HL-60/S4 (cell line): Measurements from ENCODE around the gene BCL2L11.

Experiments
- in situ Hi-C: fragments of 300-500 bp; cut with MboI; formaldehyde crosslinking; loops from 2 replicates; pipeline ENCODE4 v1.14.3; 2022; ENCODE audit warnings: low sequenced_read_pairs

BCL2L11 gene

GRCh38 chr2:111116843-111117597, 3.7 kb upstream of the BCL2L11 start:
- in situ Hi-C loops: loop anchor here (10.0 to 25.0 kb wide), 2 partner anchors 302 to 595 kb away; no protein-coding TSS in a partner anchor

DNA sequence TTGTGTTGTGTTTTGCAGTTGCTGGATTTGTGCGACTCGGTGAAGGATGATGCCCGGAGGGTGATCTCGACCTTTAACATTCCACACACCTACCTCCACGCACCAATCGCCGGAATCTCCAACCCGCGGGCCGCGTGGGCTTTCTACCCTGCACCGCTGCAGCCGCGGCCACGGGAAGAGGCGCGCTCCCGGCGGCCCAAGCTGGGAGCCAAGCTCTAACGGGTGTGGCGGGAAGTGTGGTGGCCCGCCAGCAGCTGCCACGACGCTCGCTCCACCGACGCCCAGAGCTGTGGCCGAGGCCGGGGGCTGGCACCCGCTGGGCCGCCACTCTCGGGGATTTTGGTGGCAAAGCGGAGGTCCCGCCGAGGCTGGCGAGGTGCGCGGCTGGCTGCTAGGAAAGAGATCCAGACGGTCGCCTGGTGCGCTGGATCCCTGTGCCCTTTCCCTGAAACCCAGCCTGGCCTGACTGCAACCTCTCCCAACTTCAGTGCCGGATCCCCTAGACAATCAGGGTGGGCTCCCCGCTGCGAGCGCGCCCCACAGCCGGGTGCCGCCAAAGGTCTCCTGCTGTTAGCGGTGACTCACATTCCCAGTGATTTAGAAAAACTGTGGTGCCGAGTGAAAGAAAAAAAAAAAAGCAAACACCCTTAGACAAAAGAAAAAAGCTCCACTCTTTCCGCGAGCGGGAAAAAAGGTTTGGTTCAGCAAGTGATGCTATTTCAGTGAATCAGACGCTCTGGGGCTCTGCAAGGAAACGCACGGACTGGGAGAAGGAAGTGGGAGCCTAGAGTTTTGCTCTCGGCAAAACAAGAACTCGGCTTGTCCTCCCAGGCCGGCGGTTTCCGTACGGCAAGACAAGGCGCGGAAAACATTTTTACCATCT, 2.9 kb upstream of the BCL2L11 start:
- in situ Hi-C loops: loop anchor here (10.0 to 25.0 kb wide), 2 partner anchors 303 to 594 kb away; no protein-coding TSS in a partner anchor

DNA sequence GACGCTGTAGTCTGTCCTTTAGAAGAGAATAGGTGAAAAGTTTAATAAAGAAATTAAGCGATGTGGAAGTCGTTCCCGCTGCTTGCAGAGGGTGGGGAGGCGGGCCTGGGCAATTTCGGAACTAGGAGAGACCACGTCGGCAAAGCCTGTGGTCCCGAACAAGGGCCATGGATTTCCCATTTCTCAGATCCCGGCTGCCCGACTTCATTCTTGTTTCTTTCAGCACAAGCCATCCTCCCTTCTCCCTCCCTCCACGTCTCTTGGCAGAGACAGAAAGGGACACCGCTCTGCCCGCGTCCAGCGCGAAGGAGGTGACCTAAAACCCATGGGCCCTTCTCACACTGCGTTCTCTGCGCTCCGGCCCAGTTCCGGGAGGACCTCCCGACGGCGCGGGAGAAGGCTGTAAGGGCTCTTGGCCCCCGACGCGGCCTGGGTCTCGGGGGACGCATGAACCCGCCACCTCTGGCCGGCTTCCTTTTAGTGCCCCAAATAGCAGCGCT, 2.2 kb upstream of the BCL2L11 start:
- in situ Hi-C loops: loop anchor here (10.0 to 25.0 kb wide), 2 partner anchors 304 to 594 kb away; no protein-coding TSS in a partner anchor

- in situ Hi-C loops: loop anchor here (10.0 to 25.0 kb wide), 2 partner anchors 304 to 593 kb away; no protein-coding TSS in a partner anchor
Observed at GRCh38 chr2:111118981-111119821, 1.5 kb upstream of the BCL2L11 start.

DNA sequence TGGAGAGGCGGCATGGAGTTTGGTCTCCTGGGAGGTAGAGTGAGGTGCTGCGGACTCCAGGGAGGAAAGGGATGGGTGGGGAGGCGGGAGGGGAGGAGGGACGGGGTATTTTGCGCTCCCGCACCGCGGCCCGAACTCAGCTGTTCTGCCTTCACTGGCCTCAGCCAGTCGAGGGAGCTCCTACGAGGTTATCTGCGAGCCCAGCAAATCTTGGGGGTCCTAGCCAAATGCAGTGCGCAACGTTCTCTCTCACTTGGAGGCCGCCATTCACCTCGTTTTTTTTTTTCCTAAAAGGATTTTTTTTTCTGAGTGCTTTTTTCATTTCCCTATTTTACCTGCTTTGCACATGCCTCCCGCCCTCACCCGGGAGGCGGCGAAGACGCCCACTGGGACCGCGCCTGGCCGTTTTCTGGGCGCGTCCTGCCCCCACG, 877 bp upstream of the BCL2L11 start:
- in situ Hi-C loops: loop anchor here (10.0 to 25.0 kb wide), 2 partner anchors 305 to 592 kb away; no protein-coding TSS in a partner anchor

- in situ Hi-C loops: loop anchor here (25.0 kb wide), 1 partner anchor 591 kb away; no protein-coding TSS in a partner anchor
Observed at GRCh38 chr2:111121028-111121827, 514 bp downstream of the BCL2L11 start.

GRCh38 chr2:111121828-111122630, 1.3 kb downstream of the BCL2L11 start:
- in situ Hi-C loops: loop anchor here (25.0 kb wide), 1 partner anchor 590 kb away; no protein-coding TSS in a partner anchor

DNA sequence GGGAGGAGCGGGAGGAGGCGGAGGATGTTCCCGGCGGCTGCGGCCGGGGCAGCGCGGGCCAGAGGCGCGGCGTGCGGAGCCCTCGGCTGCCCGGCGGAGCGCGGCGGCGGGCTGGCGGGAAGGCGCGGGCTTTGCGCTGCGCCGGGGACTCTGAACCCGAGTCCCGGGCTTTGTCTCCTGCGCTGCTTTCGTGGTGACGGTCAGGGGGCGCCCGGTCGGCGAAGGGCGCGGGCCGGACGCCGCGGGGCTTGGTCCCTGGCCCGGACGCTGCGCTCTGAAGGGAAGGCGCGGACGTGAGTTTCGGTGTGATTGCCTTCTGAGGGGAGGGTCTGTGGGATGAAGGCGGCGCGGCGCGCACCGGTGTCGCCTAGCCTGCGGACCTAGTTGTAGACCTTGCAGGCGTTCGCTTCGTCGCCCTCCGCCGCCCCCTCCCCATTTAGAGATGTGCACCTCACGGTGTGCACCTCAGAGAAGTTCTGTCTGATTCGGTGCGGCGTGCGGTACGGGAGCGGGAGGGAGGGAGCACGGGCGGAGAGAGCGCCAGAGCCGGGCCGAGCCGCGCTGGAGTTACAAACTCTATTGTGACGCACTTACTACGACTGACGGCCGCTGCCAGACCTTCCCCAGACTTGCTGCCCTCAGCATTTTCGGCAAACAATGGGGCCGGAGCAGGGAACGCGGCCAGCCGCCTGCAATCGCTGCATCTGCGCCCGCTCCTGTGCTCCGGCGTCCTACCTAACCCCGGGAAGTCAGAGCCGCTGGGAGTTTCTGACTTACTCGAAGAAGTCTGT, 2.1 kb downstream of the BCL2L11 start:
- in situ Hi-C loops: loop anchor here (25.0 kb wide), 1 partner anchor 589 kb away; no protein-coding TSS in a partner anchor

GRCh38 chr2:111123751-111124150, 3.0 kb downstream of the BCL2L11 start:
- in situ Hi-C loops: loop anchor here (25.0 kb wide), 1 partner anchor 589 kb away; no protein-coding TSS in a partner anchor

- in situ Hi-C loops: no loop called here
Observed at GRCh38 chr2:111126581-111126980, 5.9 kb downstream of the BCL2L11 start.

DNA sequence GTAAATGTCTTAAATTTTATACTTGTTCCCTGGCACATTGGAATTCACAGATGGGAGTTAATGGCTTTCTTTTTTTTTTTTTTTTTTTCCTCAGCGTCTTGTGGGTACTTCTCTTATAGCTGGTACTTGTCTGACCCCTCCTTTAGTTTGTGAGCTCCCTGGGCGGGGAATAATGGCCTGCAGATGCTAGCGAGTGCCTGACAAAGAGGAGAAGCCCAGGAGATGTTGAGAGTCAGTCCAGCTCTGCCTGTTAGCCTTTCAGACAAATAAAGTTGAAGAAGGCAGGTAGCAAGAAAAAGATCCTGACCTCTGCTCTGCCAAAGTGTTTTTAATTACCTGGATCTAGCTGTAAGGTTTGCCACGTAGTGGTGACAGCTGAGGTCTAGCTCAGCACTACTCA, 6.6 kb downstream of the BCL2L11 start:
- in situ Hi-C loops: no loop called here

DNA sequence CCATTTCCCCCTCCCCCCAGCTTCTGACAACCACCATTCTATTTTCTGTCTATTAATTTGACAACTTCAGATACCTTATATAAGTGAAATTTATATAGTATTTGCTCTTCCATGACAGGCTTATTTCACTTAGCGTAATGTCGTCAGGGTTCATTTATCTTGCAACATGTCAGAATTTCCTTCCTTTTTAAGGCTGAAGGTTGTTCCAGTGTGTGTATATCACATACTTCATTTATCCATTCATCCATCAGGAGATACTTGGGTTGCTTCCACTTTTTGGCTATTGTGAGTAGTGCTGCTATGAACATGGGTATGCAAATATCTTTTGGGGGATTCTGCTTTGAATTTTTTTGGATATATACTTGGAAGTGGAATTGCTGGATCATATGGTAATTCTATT, 7.4 kb downstream of the BCL2L11 start:
- in situ Hi-C loops: no loop called here

DNA sequence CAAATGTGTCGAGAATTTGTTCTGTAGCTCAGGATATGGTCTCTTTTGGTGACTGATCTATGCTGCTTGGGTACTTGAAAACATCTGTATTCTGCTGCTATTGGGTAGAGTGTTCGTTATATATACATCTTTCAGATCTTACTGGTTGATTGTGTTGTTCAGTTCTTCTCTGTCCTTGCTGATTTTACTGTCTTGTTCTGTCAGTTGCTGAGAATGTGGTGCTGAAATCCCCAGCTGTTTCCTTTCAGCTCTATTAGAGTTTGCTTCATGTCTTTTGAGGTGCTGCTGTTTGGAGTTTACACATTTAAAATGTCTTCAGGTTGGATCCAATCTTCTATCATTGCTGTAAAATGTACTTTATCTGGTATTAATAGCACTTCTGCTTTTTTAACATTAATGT, 12.9 kb downstream of the BCL2L11 start:
- in situ Hi-C loops: no loop called here

DNA sequence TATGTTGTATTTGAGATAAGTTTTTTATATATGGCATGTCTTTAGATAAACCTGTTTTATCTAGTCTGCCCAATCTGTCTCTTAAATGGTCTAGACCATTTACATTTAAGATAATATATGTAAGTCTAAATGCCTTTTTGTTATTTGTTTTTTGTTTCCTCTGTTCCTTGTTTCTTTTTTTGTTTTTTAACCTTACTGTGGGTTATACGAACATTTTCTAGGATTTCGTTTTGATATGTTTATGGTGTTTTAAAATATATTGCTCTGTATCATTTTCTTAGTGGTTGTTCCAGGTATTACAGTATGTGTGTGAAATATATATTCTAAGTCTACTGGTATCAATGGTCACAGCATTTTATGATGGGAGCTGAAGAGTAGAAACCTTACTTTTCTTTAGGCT, 13.3 kb downstream of the BCL2L11 start:
- in situ Hi-C loops: no loop called here

DNA sequence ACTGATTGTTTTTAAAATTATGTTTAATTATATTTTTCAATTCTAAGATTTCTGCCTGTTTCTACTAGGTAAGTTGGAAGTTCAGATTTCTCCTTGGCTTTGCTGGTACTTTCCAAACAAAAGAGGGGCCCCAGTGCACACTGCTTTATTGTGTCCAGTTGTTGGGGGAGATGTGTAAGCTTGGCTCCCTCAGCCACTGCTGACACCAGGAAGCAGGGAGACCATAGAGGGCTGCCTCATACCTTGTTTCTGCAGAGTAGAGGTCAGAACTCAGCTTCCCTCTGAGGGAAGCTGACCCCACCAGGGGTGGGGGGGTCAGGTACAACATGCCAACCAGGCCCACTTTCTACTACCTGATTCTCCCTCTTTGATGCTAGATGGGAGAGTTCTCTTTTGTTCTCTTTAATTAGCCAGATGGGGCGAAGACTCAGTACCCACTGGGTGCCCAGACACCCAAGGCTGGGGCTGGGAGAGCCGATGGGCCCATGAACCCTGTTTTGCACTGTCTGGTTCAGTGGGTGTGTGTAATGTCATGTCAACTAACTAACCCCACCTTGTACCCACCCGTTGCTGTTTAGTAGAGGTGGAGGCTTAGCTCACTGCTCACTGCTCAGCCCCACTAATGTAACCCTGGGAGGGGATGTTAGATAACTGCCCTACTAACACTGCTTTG, 14.7 kb downstream of the BCL2L11 start:
- in situ Hi-C loops: no loop called here

GRCh38 chr2:111135910-111136297, 15.2 kb downstream of the BCL2L11 start:
- in situ Hi-C loops: no loop called here

GRCh38 chr2:111138839-111139238, 18.1 kb downstream of the BCL2L11 start:
- in situ Hi-C loops: no loop called here
